Neutrophil (primary cell): ENCODE data around the gene CNOT8.

Experiments used
- H3K27ac ChIP-seq: fragments of 200-600 bp; sonication (generic); 2 replicates; pipeline ENCODE4 v1.5.1; 2016; ENCODE audit warnings: mild to moderate bottlenecking, moderate library complexity
- H3K27me3 ChIP-seq: fragments of 200-600 bp; sonication (generic); 2 replicates; pipeline ENCODE4 v1.6.0; 2016; ENCODE audit warnings: mild to moderate bottlenecking
- H3K36me3 ChIP-seq: fragments of 200-600 bp; sonication (generic); 2 replicates; pipeline ENCODE4 v1.5.1; 2017
- H3K4me1 ChIP-seq, 2 experiments: fragments of 200-600 bp in 1 of 2; sonication (generic) in 1 of 2; 1 replicate in 1 of 2; 2 replicates in 1 of 2; pipeline versions ENCODE4 v1.5.1 to v1.6.1; 2013 to 2016; ENCODE audit warnings: low read depth in 1 of 2, low read length in 1 of 2, mild to moderate bottlenecking in 1 of 2, moderate library complexity in 1 of 2; ENCODE audit not compliant: control insufficient read depth in 1 of 2, insufficient read depth in 1 of 2
- H3K4me3 ChIP-seq, 2 experiments: fragments of 200-600 bp in 1 of 2; sonication (generic) in 1 of 2; 1 replicate in 1 of 2; 2 replicates in 1 of 2; pipeline ENCODE4 v1.5.1; 2013 to 2016; ENCODE audit warnings: low read depth in 1 of 2, low read length in 1 of 2, mild to moderate bottlenecking in 1 of 2, moderate library complexity in 1 of 2
- H3K9me3 ChIP-seq: fragments of 200-600 bp; sonication (generic); 2 replicates; pipeline ENCODE4 v1.5.1; 2016
- CTCF ChIP-seq: fragments of 200-600 bp; sonication (generic); IDR thresholded peaks from 2 replicates; pipeline ENCODE4 v1.5.1; 2016; ENCODE audit warnings: antibody characterized with exemption

Gene CNOT8

GRCh38 chr5:154815025-154815424, 43.4 kb upstream of the CNOT8 start:
- no peaks in the 10 kb centered on the region for H3K27me3 ChIP-seq
- H3K9me3 ChIP-seq: no peaks in the 10 kb centered on the region
- TF ChIP-seq CTCF: no peak
- peaks cover 64% of the 10 kb centered on the region for H3K36me3 ChIP-seq
- peaks cover 4 to 5% of the 10 kb centered on the region in 2 experiments for H3K4me1 ChIP-seq
- H3K4me3 ChIP-seq: no peak overlapping the region
- H3K27ac ChIP-seq: no peak overlapping the region

GRCh38 chr5:154815684-154816247, 42.7 kb upstream of the CNOT8 start:
- Histone ChIP-seq H3K36me3 (peaks cover 57% of the 10 kb centered on the region), H3K9me3 (no peaks in the 10 kb centered on the region), H3K4me3 (no peak overlapping the region), H3K27ac (no peak overlapping the region), H3K4me1 (peaks cover 4 to 5% of the 10 kb centered on the region in 2 experiments), H3K27me3 (no peaks in the 10 kb centered on the region)
- no peak for TF ChIP-seq CTCF

GRCh38 chr5:154816891-154817492, 41.4 kb upstream of the CNOT8 start:
- Histone ChIP-seq H3K4me1 (peaks cover 0 to 3% of the 10 kb centered on the region in 2 experiments), H3K27ac (no peak overlapping the region), H3K27me3 (no peaks in the 10 kb centered on the region), H3K36me3 (peaks cover 48% of the 10 kb centered on the region), H3K4me3 (no peak overlapping the region), H3K9me3 (no peaks in the 10 kb centered on the region)
- TF ChIP-seq CTCF: no peak

- Histone ChIP-seq H3K27ac (no peak overlapping the region), H3K4me1 (no peaks in the 10 kb centered on the region), H3K9me3 (no peaks in the 10 kb centered on the region), H3K36me3 (peaks cover 45% of the 10 kb centered on the region), H3K4me3 (no peak overlapping the region), H3K27me3 (no peaks in the 10 kb centered on the region)
- TF ChIP-seq CTCF: no peak
Measured at GRCh38 chr5:154817815-154818214, 40.6 kb upstream of the CNOT8 start.

- H3K4me3 ChIP-seq: no peak overlapping the region
- no peaks in the 10 kb centered on the region for H3K9me3 ChIP-seq
- no peaks in the 10 kb centered on the region for H3K4me1 ChIP-seq
- no peak overlapping the region for H3K27ac ChIP-seq
- H3K27me3 ChIP-seq: no peaks in the 10 kb centered on the region
- peaks cover 42% of the 10 kb centered on the region for H3K36me3 ChIP-seq
- no peak for TF ChIP-seq CTCF
Measured at GRCh38 chr5:154818471-154819116, 39.8 kb upstream of the CNOT8 start.
